HG03159 (cell line): ENCODE data around the gene C17orf58.
A peak's percentile ranks its signal among the peaks of the same experiment; 100 is the strongest.
"Not testable (repeated sequence)": the region's sequence is repeated elsewhere in the genome, so short reads cannot be mapped to it uniquely, and the experiment has no call there.

ENCODE experiments used
- ATAC-seq: cut with Tn5 transposase; IDR thresholded peaks from one replicate; pipeline ENCODE4 v1.9.1; 2021; ENCODE audit warnings: mild to moderate bottlenecking, moderate library complexity; ENCODE audit not compliant: unreplicated experiment

The C17orf58 gene

GRCh38 chr17:67996301-67997171 is at the start of gene C17orf58:
C17orf58 (minus strand) TSS chr17:67996469; CDS start chr17:67996198, 271 bp downstream.
- ATAC-seq = not testable (repeated sequence)

- ATAC-seq = no peak
These were observed 40.3 kb upstream of the C17orf58 start for GRCh38 chr17:68036304-68037147.

- ATAC-seq = peak; percentile 86
These were observed 39.4 kb upstream of the C17orf58 start, which contains the start of gene KPNA2 for GRCh38 chr17:68035523-68036303. KPNA2 (plus strand) TSS chr17:68035735; CDS start chr17:68037133, 1,398 bp downstream.

- peak; percentile 84 for ATAC-seq
These were observed 38.9 kb upstream of the C17orf58 start for GRCh38 chr17:68035131-68035522.

GRCh38 chr17:68034452-68034776 is 38.1 kb upstream of the C17orf58 start:
- ATAC-seq = no peak

GRCh38 chr17:68033636-68034451 is 37.6 kb upstream of the C17orf58 start:
- no peak for ATAC-seq

- ATAC-seq = no peak
These were observed 33.4 kb upstream of the C17orf58 start for GRCh38 chr17:68029512-68030215.

GRCh38 chr17:68022547-68022946 is 26.3 kb upstream of the C17orf58 start:
- ATAC-seq = not testable (repeated sequence)

GRCh38 chr17:68021963-68022362 is 25.7 kb upstream of the C17orf58 start:
- no peak for ATAC-seq

- ATAC-seq = not testable (repeated sequence)
These were observed 24.5 kb upstream of the C17orf58 start for GRCh38 chr17:68020791-68021190.

- ATAC-seq = no peak
These were observed 24.1 kb upstream of the C17orf58 start for GRCh38 chr17:68020409-68020756.

GRCh38 chr17:68019675-68020408 is 23.6 kb upstream of the C17orf58 start:
- peak; percentile 91 for ATAC-seq

GRCh38 chr17:68019336-68019674 is 23.0 kb upstream of the C17orf58 start:
- ATAC-seq = no peak

- ATAC-seq = not testable (repeated sequence)
These were observed 22.2 kb upstream of the C17orf58 start for GRCh38 chr17:68018493-68018892.

- ATAC-seq = no peak
These were observed 20.6 kb upstream of the C17orf58 start for GRCh38 chr17:68016838-68017237.

- no peak for ATAC-seq
These were observed 18.9 kb upstream of the C17orf58 start for GRCh38 chr17:68015081-68015723.

GRCh38 chr17:68013385-68013784 is 17.1 kb upstream of the C17orf58 start:
- ATAC-seq = no peak

GRCh38 chr17:68011199-68011665 is 15.0 kb upstream of the C17orf58 start:
- ATAC-seq = peak; percentile 50
